ENCODE data around the gene PTGFRN. TPM values are rescaled to one million over a fixed set of nuclear protein-coding genes. Genes with fewer than 3 reads are reported as not detected.

PTGFRN gene
- polyA plus RNA-seq, 1 donor (not counting 4 experiments of a cell fraction or from before 2014, with no cell fraction given): 177 TPM

GRCh38 chr1:116962987-116963639, 53.4 kb downstream of the PTGFRN start:
- Histone ChIP-seq H3K9me3 (ENCODE audit: control insufficient read depth, low read depth, low read length) (no peaks in the 10 kb centered on the region), H3K4me1 (ENCODE audit: control insufficient read depth, extremely low read depth, insufficient read depth, low read length) (no peaks in the 10 kb centered on the region), H3K27me3 (ENCODE audit: control insufficient read depth, extremely low read depth, insufficient read depth, low read length) (no peaks in the 10 kb centered on the region), H3K36me3 (ENCODE audit: control insufficient read depth in 2 of 2, extremely low read depth in 1 of 2, insufficient read depth in 2 of 2, low read length in 2 of 2) (peaks cover 38 to 43% of the 10 kb centered on the region in 2 experiments), H2AFZ (ENCODE audit: control insufficient read depth, low read length) (no peak overlapping the region), H3K79me2 (ENCODE audit: control insufficient read depth, insufficient read depth, low read length) (peaks cover 69% of the 10 kb centered on the region), H3K9ac (ENCODE audit: control insufficient read depth, extremely low read depth, insufficient read depth, low read length) (no peak overlapping the region), H3K27ac (ENCODE audit: control insufficient read depth, insufficient read depth, low read length) (no peak overlapping the region), H4K20me1 (ENCODE audit: control insufficient read depth, extremely low read depth, insufficient read depth, low read length) (no peaks in the 10 kb centered on the region), H3K4me3 (ENCODE audit: control insufficient read depth in 2 of 3, extremely low read depth in 1 of 3, insufficient read depth in 2 of 3, low read depth in 1 of 3, low read length in 3 of 3) (no peak overlapping the region), H3K9me1 (ENCODE audit: control insufficient read depth, extremely low read depth, insufficient read depth, low read length) (no peaks in the 10 kb centered on the region), H3K4me2 (ENCODE audit: control insufficient read depth, extremely low read depth, insufficient read depth, low read depth, low read length) (no peak overlapping the region)
- dilution Hi-C loops (cut with MboI; ENCODE audit: extremely low pct_ligation_motif_present, low sequenced_read_pairs): no loop called here
- DNase-seq (ENCODE audit: low read depth, low spot score) (no peak), FAIRE-seq (no peak)
- TF ChIP-seq CTCF (optimal IDR thresholded peaks at IDR 0.05 in 1 of 3, IDR thresholded peaks at IDR 0.05 in 1 of 3, conservative IDR thresholded peaks at IDR 0.05 in 1 of 3; ENCODE audit: extremely low read depth in 1 of 3, insufficient read depth in 2 of 3, low read length in 3 of 3) (no peak), EZH2 (IDR thresholded peaks at IDR 0.05; ENCODE audit: low read length) (no peak)

- no peaks in the 10 kb centered on the region for H3K27me3 ChIP-seq (ENCODE audit: control insufficient read depth, extremely low read depth, insufficient read depth, low read length)
- no peak overlapping the region for H3K4me3 ChIP-seq (ENCODE audit: control insufficient read depth in 2 of 3, extremely low read depth in 1 of 3, insufficient read depth in 2 of 3, low read depth in 1 of 3, low read length in 3 of 3)
- H3K27ac ChIP-seq (ENCODE audit: control insufficient read depth, insufficient read depth, low read length): no peak overlapping the region
- H3K9me3 ChIP-seq (ENCODE audit: control insufficient read depth, low read depth, low read length): no peaks in the 10 kb centered on the region
- H4K20me1 ChIP-seq (ENCODE audit: control insufficient read depth, extremely low read depth, insufficient read depth, low read length): peaks cover under 1% of the 10 kb centered on the region
- no peak overlapping the region for H2AFZ ChIP-seq (ENCODE audit: control insufficient read depth, low read length)
- dilution Hi-C loops (cut with MboI; ENCODE audit: extremely low pct_ligation_motif_present, low sequenced_read_pairs): no loop called here
- peaks cover 27% of the 10 kb centered on the region in 2 experiments for H3K36me3 ChIP-seq (ENCODE audit: control insufficient read depth in 2 of 2, extremely low read depth in 1 of 2, insufficient read depth in 2 of 2, low read length in 2 of 2)
- TF ChIP-seq EZH2 (IDR thresholded peaks at IDR 0.05; ENCODE audit: low read length) (no peak), CTCF (optimal IDR thresholded peaks at IDR 0.05 in 1 of 3, IDR thresholded peaks at IDR 0.05 in 1 of 3, conservative IDR thresholded peaks at IDR 0.05 in 1 of 3; ENCODE audit: extremely low read depth in 1 of 3, insufficient read depth in 2 of 3, low read length in 3 of 3) (no peak)
- H3K9me1 ChIP-seq (ENCODE audit: control insufficient read depth, extremely low read depth, insufficient read depth, low read length): no peaks in the 10 kb centered on the region
- no peak for FAIRE-seq
- H3K79me2 ChIP-seq (ENCODE audit: control insufficient read depth, insufficient read depth, low read length): peaks cover 70% of the 10 kb centered on the region
- peaks cover 4% of the 10 kb centered on the region for H3K4me1 ChIP-seq (ENCODE audit: control insufficient read depth, extremely low read depth, insufficient read depth, low read length)
- no peak overlapping the region for H3K9ac ChIP-seq (ENCODE audit: control insufficient read depth, extremely low read depth, insufficient read depth, low read length)
- no peak for DNase-seq (ENCODE audit: low read depth, low spot score)
- no peak overlapping the region for H3K4me2 ChIP-seq (ENCODE audit: control insufficient read depth, extremely low read depth, insufficient read depth, low read depth, low read length)
These were observed 57.1 kb downstream of the PTGFRN start for GRCh38 chr1:116966791-116967190.

Measured in keratinocyte (primary cell).